G401 (cell line): ENCODE results near the gene CACNA1A. TPM values are rescaled to one million over a fixed set of nuclear protein-coding genes. Genes with fewer than 3 reads are reported as not detected.
"Not testable (repeated sequence)": the region's sequence is repeated elsewhere in the genome, so short reads cannot be mapped to it uniquely, and the experiment has no call there.

Experiments
- DNase-seq: peaks from one replicate; pipeline ENCODE4 v3.0.0-alpha.2; 2015; ENCODE audit warnings: low spot score
- in situ Hi-C: cut with HindIII; loops from 2 replicates; pipeline ENCODE4 v1.10.0; 2016; ENCODE audit warnings: low sequenced_read_pairs, mixed read lengths
- total RNA-seq: library from RNA; depleted of rRNA; stranded (reverse); fragments of >200 nt; shearing (Covaris generic); gene quantifications from 2 replicates; pipeline ENCODE4 v1.2.3, GENCODE V29; 2014

The CACNA1A gene
- total RNA-seq, 1 experiment from 2014 or later: 0.24 TPM

- in situ Hi-C loops: no loop called here
- no peak for DNase-seq
These were observed 280.1 kb downstream of the CACNA1A start for GRCh38 chr19:13225973-13226865.

GRCh38 chr19:13225085-13225484 is 281.2 kb downstream of the CACNA1A start:
- in situ Hi-C loops: no loop called here
- no peak for DNase-seq

- DNase-seq: no peak
- in situ Hi-C loops: no loop called here
These were observed 285.4 kb downstream of the CACNA1A start for GRCh38 chr19:13220847-13221246.

GRCh38 chr19:13215572-13216380 is 290.5 kb downstream of the CACNA1A start:
- in situ Hi-C loops: no loop called here
- no peak for DNase-seq

- DNase-seq: peak; percentile 81
- in situ Hi-C loops: no loop called here
These were observed 292.1 kb downstream of the CACNA1A start for GRCh38 chr19:13214036-13214730.

- in situ Hi-C loops: no loop called here
- peak; percentile 63 for DNase-seq
These were observed 293.4 kb downstream of the CACNA1A start for GRCh38 chr19:13212759-13213330.

GRCh38 chr19:13211426-13212308 is 294.6 kb downstream of the CACNA1A start:
- in situ Hi-C loops: no loop called here
- DNase-seq: no peak

GRCh38 chr19:13210941-13211340 is 295.3 kb downstream of the CACNA1A start:
- no peak for DNase-seq
- in situ Hi-C loops: no loop called here

GRCh38 chr19:13210339-13210775 is 295.9 kb downstream of the CACNA1A start:
- DNase-seq: no peak
- in situ Hi-C loops: no loop called here

- in situ Hi-C loops: no loop called here
- DNase-seq: no peak
These were observed 296.6 kb downstream of the CACNA1A start for GRCh38 chr19:13209484-13210338.

- DNase-seq: no peak
- in situ Hi-C loops: no loop called here
These were observed 297.4 kb downstream of the CACNA1A start for GRCh38 chr19:13208672-13209483.

- in situ Hi-C loops: no loop called here
- DNase-seq: no peak
These were observed 298.2 kb downstream of the CACNA1A start for GRCh38 chr19:13207846-13208671.

GRCh38 chr19:13207237-13207845 is 298.9 kb downstream of the CACNA1A start:
- DNase-seq: no peak
- in situ Hi-C loops: no loop called here

- in situ Hi-C loops: no loop called here
- DNase-seq: no peak
These were observed 299.7 kb downstream of the CACNA1A start for GRCh38 chr19:13206587-13206986.

GRCh38 chr19:13202112-13202511 is 304.2 kb downstream of the CACNA1A start:
- DNase-seq, in situ Hi-C loops: not testable (repeated sequence)
